SU-DHL-6 (cell line): ENCODE measurements around the gene PLEK.

Experiments
- EZH2phosphoT487 ChIP-seq: fragments of 200-600 bp; sonication (generic), shearing (Covaris generic); conservative IDR thresholded peaks from 2 replicates; pipeline ENCODE4 v1.6.1; 2018; ENCODE audit warnings: mild to moderate bottlenecking, antibody characterized with exemption, low read length, moderate library complexity, mixed read lengths
- TF ChIP-seq, protein P1 (sequence below): fragments of 200-600 bp; sonication (generic); IDR thresholded peaks from one replicate; pipeline ENCODE4 v1.5.1; 2017; ENCODE audit warnings: antibody characterized with exemption, mild to moderate bottlenecking, low read length, moderate library complexity; ENCODE audit not compliant: insufficient read depth, poor library complexity, severe bottlenecking

GRCh38 chr2:68414452-68414851, 49.4 kb downstream of the PLEK start:
- TF ChIP-seq, protein P1, sequence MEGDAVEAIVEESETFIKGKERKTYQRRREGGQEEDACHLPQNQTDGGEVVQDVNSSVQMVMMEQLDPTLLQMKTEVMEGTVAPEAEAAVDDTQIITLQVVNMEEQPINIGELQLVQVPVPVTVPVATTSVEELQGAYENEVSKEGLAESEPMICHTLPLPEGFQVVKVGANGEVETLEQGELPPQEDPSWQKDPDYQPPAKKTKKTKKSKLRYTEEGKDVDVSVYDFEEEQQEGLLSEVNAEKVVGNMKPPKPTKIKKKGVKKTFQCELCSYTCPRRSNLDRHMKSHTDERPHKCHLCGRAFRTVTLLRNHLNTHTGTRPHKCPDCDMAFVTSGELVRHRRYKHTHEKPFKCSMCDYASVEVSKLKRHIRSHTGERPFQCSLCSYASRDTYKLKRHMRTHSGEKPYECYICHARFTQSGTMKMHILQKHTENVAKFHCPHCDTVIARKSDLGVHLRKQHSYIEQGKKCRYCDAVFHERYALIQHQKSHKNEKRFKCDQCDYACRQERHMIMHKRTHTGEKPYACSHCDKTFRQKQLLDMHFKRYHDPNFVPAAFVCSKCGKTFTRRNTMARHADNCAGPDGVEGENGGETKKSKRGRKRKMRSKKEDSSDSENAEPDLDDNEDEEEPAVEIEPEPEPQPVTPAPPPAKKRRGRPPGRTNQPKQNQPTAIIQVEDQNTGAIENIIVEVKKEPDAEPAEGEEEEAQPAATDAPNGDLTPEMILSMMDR, result no peak
- TF ChIP-seq EZH2phosphoT487, result no peak
